HepG2 (cell line): ENCODE measurements around the gene PARD3. TPM values are rescaled to one million over a fixed set of nuclear protein-coding genes. Genes with fewer than 3 reads are reported as not detected.
"Not testable (repeated sequence)": the region's sequence is repeated elsewhere in the genome, so short reads cannot be mapped to it uniquely, and the experiment has no call there.

ENCODE experiments used
- ATAC-seq: fragments of 200-7000 bp; cut with Tn5 transposase; 3 replicates; pipeline ENCODE4 v1.9.1; 2020; ENCODE audit warnings: mild to moderate bottlenecking, moderate library complexity
- BruUV-seq: library from RNA; stranded (reverse); fragments of 400-500 nt; replicated peaks from 2 replicates; lab custom pipeline; 2021; lab: Mats Ljungman, UMichigan
- CTCF ChIA-PET: fragments of 300-600 bp; formaldehyde crosslinking; extraction: SDS; loops from one replicate; lab custom pipeline; 2021; ENCODE audit warnings: low total read pairs, inconsistent platforms, low intra/inter-chr PET ratio; lab: Yijun Ruan, JAX
- POLR2A ChIA-PET: fragments of 350-600 bp; sonication (Branson Sonifier 250); formaldehyde crosslinking; loops from one replicate; lab custom pipeline; 2020; ENCODE audit warnings: antibody characterized with exemption, inconsistent platforms; lab: Yijun Ruan, JAX
- DNase-seq: peaks from one replicate; pipeline ENCODE4 v3.0.0-alpha.2; 2015; ENCODE audit warnings: low spot score
- FAIRE-seq: peaks from 3 replicates; lab custom pipeline; 2011; peaks lifted over from hg19 to GRCh38; lab: Jason Lieb, UNC
- H2AFZ ChIP-seq: one replicate; pipeline ENCODE4 v1.6.1; 2011; ENCODE audit warnings: low read length, inconsistent platforms
- H3K27ac ChIP-seq: fragments of 300-600 bp; 3 replicates; pipeline ENCODE4 v1.8.0; 2011; ENCODE audit warnings: mixed run types, mild to moderate bottlenecking, mixed read lengths, low read length, inconsistent platforms; ENCODE audit not compliant: insufficient read depth; ENCODE audit errors: extremely low read length
- H3K27me3 ChIP-seq, 2 experiments: fragments of 200-600 bp in 1 of 2; 2 replicates in 1 of 2; 3 replicates in 1 of 2; pipeline versions ENCODE4 v1.6.0 to v1.8.0; 2011; ENCODE audit warnings: low read length in 2 of 2, mild to moderate bottlenecking in 2 of 2, moderate library complexity in 2 of 2, inconsistent platforms in 1 of 2; ENCODE audit not compliant: insufficient read depth in 2 of 2, control insufficient read depth in 1 of 2
- H3K36me3 ChIP-seq, 2 experiments: fragments of 200-600 bp in 1 of 2; replicated peaks in 1 of 2; 2 replicates in 1 of 2; 3 replicates in 1 of 2; pipeline versions ENCODE4 v1.5.1 to v1.8.0; 2011; ENCODE audit warnings: low read length in 2 of 2, inconsistent platforms in 1 of 2; ENCODE audit not compliant: insufficient read depth in 2 of 2, control insufficient read depth in 1 of 2
- H3K4me1 ChIP-seq: 2 replicates; pipeline ENCODE4 v1.5.1; 2012; ENCODE audit warnings: low read length, inconsistent platforms; ENCODE audit not compliant: insufficient read depth
- H3K4me2 ChIP-seq: 2 replicates; pipeline ENCODE4 v1.6.0; 2011; ENCODE audit warnings: low read depth, low read length, inconsistent platforms
- H3K4me3 ChIP-seq, 3 experiments: fragments of 200-600 bp in 1 of 3; sonication (generic), shearing (Covaris generic) in 1 of 3; replicated peaks in 1 of 3; 2 replicates each; pipeline ENCODE4 v1.5.1; 2011 to 2016; ENCODE audit warnings: low read length in 3 of 3, inconsistent platforms in 2 of 3, low read depth in 2 of 3, mild to moderate bottlenecking in 2 of 3, control low read depth in 1 of 3, mixed read lengths in 1 of 3; ENCODE audit not compliant: insufficient read depth in 1 of 3
- H3K79me2 ChIP-seq: one replicate; pipeline ENCODE4 v1.6.1; 2011; ENCODE audit warnings: low read length, inconsistent platforms; ENCODE audit not compliant: insufficient read depth
- H3K9ac ChIP-seq: 2 replicates; pipeline ENCODE4 v1.6.0; 2011; ENCODE audit warnings: mild to moderate bottlenecking, low read depth, low read length, inconsistent platforms; ENCODE audit not compliant: insufficient read depth
- H3K9me3 ChIP-seq: 2 replicates; pipeline ENCODE4 v1.5.1; 2012; ENCODE audit warnings: mild to moderate bottlenecking, low read length
- H4K20me1 ChIP-seq: 2 replicates; pipeline ENCODE4 v1.6.0; 2011; ENCODE audit warnings: inconsistent platforms, mild to moderate bottlenecking, low read length, moderate library complexity; ENCODE audit not compliant: insufficient read depth
- MAFF ChIP-seq: IDR thresholded peaks from 2 replicates; pipeline ENCODE4 v1.6.1; 2011; ENCODE audit warnings: low read depth, low read length, improper control_type of control experiment
- MAFK ChIP-seq, 2 experiments: IDR thresholded peaks in 1 of 2; conservative IDR thresholded peaks in 1 of 2; 2 replicates each; pipeline ENCODE4 v1.6.1; 2011; ENCODE audit warnings: improper control_type of control experiment in 2 of 2, low read length in 2 of 2
- TBX2 ChIP-seq: sonication (generic); formaldehyde crosslinking; IDR thresholded peaks from 2 replicates; pipeline ENCODE4 v1.5.0; 2020; ENCODE audit warnings: missing genetic modification reagents, mild to moderate bottlenecking, borderline replicate concordance
- WGBS: methylation state at CpG from one replicate; pipeline ENCODE4 v1.1.6; 2017; ENCODE audit warnings: low lambda C conversion rate; 5-methylcytosine and 5-hydroxymethylcytosine counted together
- in situ Hi-C: cut with HindIII; loops from 2 replicates; pipeline ENCODE4 v1.10.0; 2017; ENCODE audit warnings: low pct_unique_long_range_greater_than_20kb; ENCODE audit not compliant: extremely low pct_ligation_motif_present
- intact Hi-C: fragments of 100-400 bp; cut with micrococcal nuclease; formaldehyde crosslinking; loops from one replicate; pipeline ENCODE4 v1.10.0; 2022; ENCODE audit not compliant: unreplicated experiment
- polyA plus RNA-seq, 8 experiments: library from polyadenylated mRNA; depleted of rRNA in 3 of 8; stranded (reverse) in 7 of 8; unstranded in 1 of 8; fragments of >200 nt; fragmentation: Illumina TruSeq in 4 of 8; extraction: Trizol in 4 of 8; gene quantifications; 2 replicates each; pipeline versions ENCODE4 v1.2.1 to v1.2.3, GENCODE V29; 2011 to 2016; ENCODE audit warnings: low read depth in 4 of 8, missing spikeins in 1 of 8, mixed read lengths in 1 of 8; ENCODE audit not compliant: insufficient read depth in 1 of 8
- total RNA-seq, 5 experiments: library from RNA; depleted of rRNA; stranded (reverse); fragments of >200 nt; fragmentation: Illumina TruSeq; extraction: Trizol; gene quantifications; 2 replicates each; pipeline ENCODE4 v1.2.3, GENCODE V29; 2016; ENCODE audit warnings: low read depth in 1 of 5

PARD3 gene
- total and polyA plus RNA-seq, 2 of the 13 experiments (the other 11 are each of a cell fraction or from before 2014, with no cell fraction given), result 40.9 to 60.0 TPM

DNA sequence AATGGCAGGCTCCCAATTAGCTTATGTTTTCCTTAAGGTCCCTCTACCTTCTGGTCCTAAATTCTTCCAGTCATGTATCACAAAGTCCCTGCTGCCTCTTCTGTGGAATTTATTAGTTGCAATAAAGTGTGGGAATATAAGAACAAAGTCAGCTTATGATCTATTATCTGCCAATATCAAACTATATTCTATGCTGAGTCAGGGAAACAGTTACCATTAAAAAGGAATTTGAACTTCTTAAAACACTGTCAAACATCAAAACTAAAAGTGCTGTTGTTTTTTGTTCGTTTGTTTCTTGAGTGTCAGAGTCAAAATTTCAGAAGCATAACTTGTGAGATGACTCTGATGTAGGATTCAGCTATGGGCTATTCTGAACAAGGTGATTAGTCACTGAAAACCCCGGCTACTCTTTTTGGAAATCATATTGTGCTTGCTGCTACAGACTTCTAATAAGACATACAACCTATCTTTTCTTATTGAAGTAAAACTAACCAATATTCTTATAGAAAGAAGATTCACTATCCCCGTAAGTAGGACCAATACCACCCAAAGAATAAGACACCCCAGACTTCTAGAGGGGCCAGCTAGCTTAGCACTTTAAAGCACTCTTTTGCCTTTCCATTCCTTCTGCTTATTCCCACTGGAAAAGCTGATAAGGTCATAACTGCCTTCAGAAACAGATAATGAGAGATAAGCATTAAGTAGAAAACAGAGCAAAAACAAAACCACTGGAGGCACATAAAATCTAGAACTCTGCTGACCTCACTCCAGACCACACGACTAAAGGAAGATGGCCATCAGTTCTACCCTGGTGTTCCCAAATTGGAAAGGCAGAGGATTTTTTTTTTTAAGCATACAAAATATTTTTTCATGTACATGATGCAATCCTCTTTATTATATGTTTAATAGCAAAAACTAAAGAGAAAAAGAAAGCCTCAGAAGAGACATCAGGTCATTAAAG, 370.6 kb downstream of the PARD3 start:
- Histone ChIP-seq H3K4me1 (no peaks in the 10 kb centered on the region), H3K79me2 (no peaks in the 10 kb centered on the region), H3K9ac (no peak overlapping the region), H2AFZ (no peak overlapping the region), H3K4me2 (no peak overlapping the region), H3K36me3 (peaks cover 0 to 2% of the 10 kb centered on the region in 2 experiments; a peak in 1 of 5 replicates), H3K9me3 (no peaks in the 10 kb centered on the region), H3K27ac (no peak overlapping the region), H4K20me1 (no peaks in the 10 kb centered on the region), H3K27me3 (no peaks in the 10 kb centered on the region), H3K4me3 (no peak overlapping the region)
- 95% methylated on average over 4 of the region's 4 CpGs for WGBS
- in situ Hi-C loops (no loop called here), intact Hi-C loops (no loop called here)
- FAIRE-seq, result no peak
- TF ChIP-seq TBX2 (CRISPR knock-in tag) (no peak), MAFK (conservative IDR thresholded peaks at IDR 0.05 in 1 of 2, IDR thresholded peaks at IDR 0.05 in 1 of 2; ENCODE audit: low read length in 2 of 2) (peak; percentile 74 to 85), MAFF (peak; percentile 70)
- BruUV-seq, result no TSS peak
- ChIA-PET POLR2A (no interaction called here), CTCF (no interaction called here)
- no peak for ATAC-seq
- DNase-seq, result no peak

DNA sequence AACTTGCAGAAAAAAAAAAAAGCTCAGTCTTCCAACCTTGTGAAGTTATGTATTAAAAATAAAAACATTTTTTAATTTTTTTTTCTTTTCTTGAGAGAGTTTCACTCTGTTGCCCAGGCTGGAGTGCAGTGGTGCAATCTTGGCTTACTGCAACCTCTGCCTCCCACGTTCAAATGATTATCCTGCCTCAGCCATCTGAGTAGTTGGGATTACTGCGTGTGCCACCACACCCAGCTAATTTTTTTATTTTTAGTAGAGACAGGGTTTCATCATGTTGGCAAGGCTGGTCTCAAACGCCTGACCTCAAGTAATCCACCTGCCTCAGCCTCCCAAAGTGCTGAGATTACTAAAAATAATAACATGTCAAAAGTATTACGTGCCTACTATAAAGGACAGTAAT, 375.7 kb downstream of the PARD3 start:
- H3K4me1 ChIP-seq, H4K20me1 ChIP-seq, CTCF ChIA-PET, FAIRE-seq, H3K27ac ChIP-seq, ATAC-seq, DNase-seq, H3K4me3 ChIP-seq, H3K36me3 ChIP-seq, H3K9ac ChIP-seq, BruUV-seq, intact Hi-C loops, in situ Hi-C loops, H2AFZ ChIP-seq, H3K27me3 ChIP-seq, H3K9me3 ChIP-seq, H3K4me2 ChIP-seq, POLR2A ChIA-PET, H3K79me2 ChIP-seq: not testable (repeated sequence)
- 91% methylated on average over 4 of the region's 4 CpGs for WGBS
